Mesothelial cell of epicardium (in vitro differentiated cells): ENCODE results near the gene SPINT3. TPM values are rescaled to one million over a fixed set of nuclear protein-coding genes. Genes with fewer than 3 reads are reported as not detected.
A peak's percentile ranks its signal among the peaks of the same experiment; 100 is the strongest.
"Not testable (repeated sequence)": the region's sequence is repeated elsewhere in the genome, so short reads cannot be mapped to it uniquely, and the experiment has no call there.

ENCODE experiments used
- DNase-seq, 2 experiments: peaks; one replicate each; pipeline ENCODE4 v3.0.0; 2021; ENCODE audit warnings: low spot score in 2 of 2; ENCODE audit not compliant: unreplicated experiment in 2 of 2
- H3K27ac Mint-ChIP-seq: 2 replicates; pipeline ENCODE4 v1.8.0; 2021; ENCODE audit warnings: mixed read lengths
- H3K27me3 Mint-ChIP-seq: 2 replicates; pipeline ENCODE4 v1.8.0; 2021; ENCODE audit warnings: low read depth, mixed read lengths
- H3K36me3 Mint-ChIP-seq: 2 replicates; pipeline ENCODE4 v1.8.0; 2021; ENCODE audit warnings: mixed read lengths
- H3K4me1 Mint-ChIP-seq: 2 replicates; pipeline ENCODE4 v1.8.0; 2021; ENCODE audit warnings: mixed read lengths
- H3K4me3 Mint-ChIP-seq: 2 replicates; pipeline ENCODE4 v1.8.0; 2021; ENCODE audit warnings: mild to moderate bottlenecking, moderate library complexity, mixed read lengths
- H3K9me3 Mint-ChIP-seq: 2 replicates; pipeline ENCODE4 v1.8.0; 2021; ENCODE audit warnings: mixed read lengths
- total RNA-seq: library from RNA; stranded (reverse); gene quantifications from 3 replicates; pipeline ENCODE4 v1.2.1, GENCODE V29; 2021
- TF ChIP-seq, protein P1 (sequence below): fragments of 200-600 bp; sonication (generic); IDR thresholded peaks from one replicate; pipeline ENCODE4 v1.5.0; 2021; ENCODE audit warnings: antibody characterized with exemption; ENCODE audit not compliant: unreplicated experiment

SPINT3 gene
- total RNA-seq, 1 donor from 2014 or later = not detected

DNA sequence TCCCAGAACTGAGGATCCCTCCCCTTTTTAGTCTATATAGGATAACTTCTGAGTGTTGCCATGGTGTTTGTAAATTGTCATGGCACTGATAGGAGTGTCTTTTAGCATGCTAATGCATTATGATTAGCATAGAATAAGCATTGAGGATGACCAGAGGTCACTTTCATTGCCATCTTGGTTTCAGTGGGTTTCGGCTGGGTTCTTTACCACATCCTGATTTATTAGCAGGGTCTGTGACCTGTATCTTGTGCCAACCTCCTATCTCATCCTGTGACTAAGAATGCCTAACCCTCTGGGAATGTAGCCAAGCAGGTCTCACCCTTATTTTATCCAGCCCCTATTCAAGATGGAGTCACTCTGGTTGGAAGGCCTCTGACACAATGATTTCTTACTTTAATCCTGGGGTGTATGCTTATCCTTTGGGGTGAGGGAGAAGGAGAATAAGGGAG is 26.3 kb downstream of the SPINT3 start:
- Mint-ChIP-seq H3K4me1 (no peaks in the 10 kb centered on the region), H3K4me3 (no peak overlapping the region), H3K27ac (no peak overlapping the region), H3K36me3 (no peaks in the 10 kb centered on the region), H3K9me3 (no peaks in the 10 kb centered on the region), H3K27me3 (peaks cover 3% of the 10 kb centered on the region)
- DNase-seq = no peak
- TF ChIP-seq, protein P1, sequence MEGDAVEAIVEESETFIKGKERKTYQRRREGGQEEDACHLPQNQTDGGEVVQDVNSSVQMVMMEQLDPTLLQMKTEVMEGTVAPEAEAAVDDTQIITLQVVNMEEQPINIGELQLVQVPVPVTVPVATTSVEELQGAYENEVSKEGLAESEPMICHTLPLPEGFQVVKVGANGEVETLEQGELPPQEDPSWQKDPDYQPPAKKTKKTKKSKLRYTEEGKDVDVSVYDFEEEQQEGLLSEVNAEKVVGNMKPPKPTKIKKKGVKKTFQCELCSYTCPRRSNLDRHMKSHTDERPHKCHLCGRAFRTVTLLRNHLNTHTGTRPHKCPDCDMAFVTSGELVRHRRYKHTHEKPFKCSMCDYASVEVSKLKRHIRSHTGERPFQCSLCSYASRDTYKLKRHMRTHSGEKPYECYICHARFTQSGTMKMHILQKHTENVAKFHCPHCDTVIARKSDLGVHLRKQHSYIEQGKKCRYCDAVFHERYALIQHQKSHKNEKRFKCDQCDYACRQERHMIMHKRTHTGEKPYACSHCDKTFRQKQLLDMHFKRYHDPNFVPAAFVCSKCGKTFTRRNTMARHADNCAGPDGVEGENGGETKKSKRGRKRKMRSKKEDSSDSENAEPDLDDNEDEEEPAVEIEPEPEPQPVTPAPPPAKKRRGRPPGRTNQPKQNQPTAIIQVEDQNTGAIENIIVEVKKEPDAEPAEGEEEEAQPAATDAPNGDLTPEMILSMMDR = no peak

GRCh38 chr20:45487231-45487635 is 28.2 kb downstream of the SPINT3 start:
- TF ChIP-seq, protein P1 = peak; percentile 33
- H3K27me3 Mint-ChIP-seq = peaks cover 3% of the 10 kb centered on the region
- H3K9me3 Mint-ChIP-seq = no peaks in the 10 kb centered on the region
- H3K4me3 Mint-ChIP-seq = no peak overlapping the region
- DNase-seq = no peak
- no peaks in the 10 kb centered on the region for H3K36me3 Mint-ChIP-seq
- H3K4me1 Mint-ChIP-seq = no peaks in the 10 kb centered on the region
- no peak overlapping the region for H3K27ac Mint-ChIP-seq

GRCh38 chr20:45485388-45485787 is 30.0 kb downstream of the SPINT3 start:
- TF ChIP-seq, protein P1 = no peak
- Mint-ChIP-seq H3K4me1 (no peaks in the 10 kb centered on the region), H3K27me3 (peaks cover 3% of the 10 kb centered on the region), H3K36me3 (peaks cover 3% of the 10 kb centered on the region), H3K27ac (no peak overlapping the region), H3K9me3 (no peaks in the 10 kb centered on the region), H3K4me3 (no peak overlapping the region)
- no peak for DNase-seq

GRCh38 chr20:45484676-45485075 is 30.7 kb downstream of the SPINT3 start:
- Mint-ChIP-seq H3K27ac (no peak overlapping the region), H3K27me3 (peaks cover 3% of the 10 kb centered on the region), H3K4me1 (no peaks in the 10 kb centered on the region), H3K36me3 (peaks cover 3% of the 10 kb centered on the region), H3K4me3 (no peak overlapping the region), H3K9me3 (no peaks in the 10 kb centered on the region)
- TF ChIP-seq, protein P1 = no peak
- no peak for DNase-seq

DNA sequence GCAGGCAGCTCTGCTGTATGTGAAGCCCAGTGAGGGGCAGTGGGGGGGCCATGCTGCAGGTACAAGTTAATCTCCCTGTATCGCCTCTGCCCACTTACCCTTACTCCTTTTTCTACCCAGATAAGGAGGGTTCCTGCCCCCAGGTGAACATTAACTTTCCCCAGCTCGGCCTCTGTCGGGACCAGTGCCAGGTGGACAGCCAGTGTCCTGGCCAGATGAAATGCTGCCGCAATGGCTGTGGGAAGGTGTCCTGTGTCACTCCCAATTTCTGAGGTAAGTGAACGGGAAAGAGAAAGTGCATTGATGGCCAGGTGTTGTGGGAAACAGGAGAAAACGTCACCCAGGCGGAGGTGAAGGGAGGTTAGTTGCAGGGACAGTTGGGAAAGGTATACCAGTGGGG is 35.6 kb downstream of the SPINT3 start:
- DNase-seq = no peak
- Mint-ChIP-seq H3K4me3 (no peak overlapping the region), H3K36me3 (peaks cover 9% of the 10 kb centered on the region), H3K4me1 (no peaks in the 10 kb centered on the region), H3K9me3 (no peaks in the 10 kb centered on the region), H3K27me3 (no peaks in the 10 kb centered on the region), H3K27ac (no peak overlapping the region)
- TF ChIP-seq, protein P1 = no peak

DNA sequence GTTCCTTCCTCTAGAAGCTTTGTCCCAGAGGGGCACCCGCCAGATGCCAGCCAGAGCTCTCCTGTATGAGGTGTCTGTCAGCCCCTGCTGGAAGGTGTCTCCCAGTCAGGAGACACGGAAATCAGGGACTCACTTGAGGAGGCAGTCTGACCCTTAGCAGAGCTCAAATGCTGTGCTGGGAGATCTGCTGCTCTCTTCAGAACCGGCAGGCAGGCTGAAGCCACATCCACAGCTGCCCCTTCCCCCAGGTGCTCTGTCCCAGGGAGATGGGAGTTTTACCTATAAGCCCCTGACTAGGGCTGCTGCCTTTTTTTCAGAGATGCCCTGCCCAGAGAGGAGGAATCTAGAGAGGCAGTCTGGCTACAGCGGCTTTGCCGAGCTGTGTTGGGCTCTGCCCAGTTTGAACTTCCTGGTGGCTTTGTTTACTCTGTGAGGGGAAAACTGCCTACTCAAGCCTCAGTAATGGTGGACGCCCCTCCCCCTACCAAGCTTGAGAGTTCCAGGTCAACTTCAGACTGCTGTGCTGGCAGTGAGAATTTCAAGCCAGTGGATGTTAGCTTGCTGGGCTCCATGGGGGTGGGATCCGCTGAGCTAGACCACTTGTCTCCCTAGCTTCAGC is 37.8 kb downstream of the SPINT3 start:
- not testable (repeated sequence) for H3K4me3 Mint-ChIP-seq, H3K27me3 Mint-ChIP-seq, H3K4me1 Mint-ChIP-seq, H3K27ac Mint-ChIP-seq, DNase-seq, H3K9me3 Mint-ChIP-seq
- H3K36me3 Mint-ChIP-seq = peaks cover 18% of the 10 kb centered on the region

- H3K4me1 Mint-ChIP-seq, H3K4me3 Mint-ChIP-seq, H3K9me3 Mint-ChIP-seq, H3K27ac Mint-ChIP-seq, DNase-seq: not testable (repeated sequence)
- peaks cover 24% of the 10 kb centered on the region for H3K27me3 Mint-ChIP-seq
- peaks cover 14% of the 10 kb centered on the region for H3K36me3 Mint-ChIP-seq
These were observed 43.1 kb downstream of the SPINT3 start for GRCh38 chr20:45472286-45472685.
